ENCODE measurements around the gene CEP290. TPM values are rescaled to one million over a fixed set of nuclear protein-coding genes. Genes with fewer than 3 reads are reported as not detected.

The CEP290 gene
- total RNA-seq, 2 donors from 2014 or later = 19.1 to 34.8 TPM

DNA sequence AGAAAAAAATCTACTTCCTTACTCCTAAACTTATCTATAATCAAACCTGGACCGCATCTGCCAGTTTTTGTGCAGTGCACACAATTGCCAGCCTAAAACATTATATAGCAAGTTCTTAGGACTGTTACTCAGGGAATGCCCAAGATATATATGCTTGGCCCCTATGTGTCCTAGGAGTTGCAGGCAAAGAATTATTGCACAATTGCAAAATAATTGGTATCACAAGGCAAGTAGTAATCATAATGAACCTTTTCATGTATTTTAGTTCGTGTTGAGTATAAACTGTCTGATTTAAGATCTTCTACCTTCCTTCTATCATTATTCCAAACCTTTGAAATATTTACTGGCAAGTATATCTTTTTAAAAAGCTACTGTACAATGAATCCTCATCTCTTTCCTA, 45.7 kb upstream of the CEP290 start:
- Histone ChIP-seq H3K27me3 (ENCODE audit: control insufficient read depth, insufficient read depth, low read length, poor library complexity, severe bottlenecking) (no peaks in the 10 kb centered on the region), H3K27ac (ENCODE audit: low read depth, low read length) (no peak overlapping the region), H3K4me1 (ENCODE audit: control insufficient read depth, insufficient read depth, low read length) (no peaks in the 10 kb centered on the region), H3K9me3 (ENCODE audit: control insufficient read depth, low read length) (peaks cover 30% of the 10 kb centered on the region), H3K9ac (ENCODE audit: extremely low read depth, low read length, poor library complexity, severe bottlenecking) (no peak overlapping the region), H3K4me3 (ENCODE audit: low read length) (no peak overlapping the region), H3K36me3 (ENCODE audit: control insufficient read depth, insufficient read depth, low read length) (peaks cover 27% of the 10 kb centered on the region)
- Mint-ChIP-seq H3K4me1 (peaks cover 3% of the 10 kb centered on the region), H3K27me3 (ENCODE audit: insufficient read depth) (no peaks in the 10 kb centered on the region), H3K36me3 (ENCODE audit: low read depth) (peaks cover 46% of the 10 kb centered on the region), H3K4me3 (no peak overlapping the region), H3K9me3 (peaks cover 29% of the 10 kb centered on the region), H3K27ac (no peak overlapping the region)
- 96% methylated on average over 1 of the region's 2 CpGs; no CpG with 5 or more reads in 1 of the 2 experiments for WGBS, 2 experiments (ENCODE audit: insufficient coverage in 1 of 2, insufficient read length in 1 of 2)
- TF ChIP-seq CTCF (conservative IDR thresholded peaks at IDR 0.05) = no peak
- no peak for DNase-seq

GRCh38 chr12:88185988-88186387, 44.1 kb upstream of the CEP290 start:
- Mint-ChIP-seq H3K9me3 (peaks cover 33% of the 10 kb centered on the region), H3K4me3 (no peak overlapping the region), H3K27me3 (ENCODE audit: insufficient read depth) (no peaks in the 10 kb centered on the region), H3K4me1 (no peaks in the 10 kb centered on the region), H3K36me3 (ENCODE audit: low read depth) (peaks cover 55% of the 10 kb centered on the region), H3K27ac (no peak overlapping the region)
- H3K4me1 ChIP-seq (ENCODE audit: control insufficient read depth, insufficient read depth, low read length) = no peaks in the 10 kb centered on the region
- H3K36me3 ChIP-seq (ENCODE audit: control insufficient read depth, insufficient read depth, low read length) = peaks cover 40% of the 10 kb centered on the region
- H3K9me3 ChIP-seq (ENCODE audit: control insufficient read depth, low read length) = peaks cover 45% of the 10 kb centered on the region
- TF ChIP-seq CTCF (conservative IDR thresholded peaks at IDR 0.05) = no peak
- H3K4me3 ChIP-seq (ENCODE audit: low read length) = no peak overlapping the region
- DNase-seq = no peak
- no peak overlapping the region for H3K9ac ChIP-seq (ENCODE audit: extremely low read depth, low read length, poor library complexity, severe bottlenecking)
- no peak overlapping the region for H3K27ac ChIP-seq (ENCODE audit: low read depth, low read length)
- H3K27me3 ChIP-seq (ENCODE audit: control insufficient read depth, insufficient read depth, low read length, poor library complexity, severe bottlenecking) = no peaks in the 10 kb centered on the region

DNA sequence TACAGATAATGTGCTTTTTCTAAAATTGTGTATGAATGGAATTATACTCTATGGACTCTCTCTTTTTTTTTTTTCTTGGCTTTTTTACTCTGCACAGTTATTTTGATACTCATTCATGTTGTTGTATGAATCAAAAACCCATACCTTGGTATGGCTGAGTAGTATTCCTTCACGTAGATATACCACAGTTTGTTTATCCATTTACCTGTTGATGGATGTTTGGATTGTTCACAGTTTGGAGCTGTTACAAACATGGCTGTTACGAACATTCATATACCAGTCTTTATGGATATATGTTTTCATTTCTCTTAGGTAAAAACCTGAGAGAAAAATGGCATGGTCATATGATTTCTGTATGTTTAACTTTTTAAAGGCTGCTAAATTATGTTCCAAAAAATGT, 43.4 kb upstream of the CEP290 start:
- WGBS, 2 experiments (ENCODE audit: insufficient coverage in 1 of 2, insufficient read length in 1 of 2) = 100% methylated on average over 1 to 2 of the region's 2 CpGs
- H3K4me1 ChIP-seq (ENCODE audit: control insufficient read depth, insufficient read depth, low read length) = no peaks in the 10 kb centered on the region
- H3K9me3 ChIP-seq (ENCODE audit: control insufficient read depth, low read length) = peaks cover 51% of the 10 kb centered on the region
- peaks cover under 1% of the 10 kb centered on the region for H3K4me1 Mint-ChIP-seq
- peak overlapping the region; percentile 48 for H3K4me3 ChIP-seq (ENCODE audit: low read length)
- H3K9ac ChIP-seq (ENCODE audit: extremely low read depth, low read length, poor library complexity, severe bottlenecking) = no peak overlapping the region
- no peak overlapping the region for H3K4me3 Mint-ChIP-seq
- H3K27me3 Mint-ChIP-seq (ENCODE audit: insufficient read depth) = no peaks in the 10 kb centered on the region
- H3K9me3 Mint-ChIP-seq = peaks cover 33% of the 10 kb centered on the region
- no peaks in the 10 kb centered on the region for H3K27me3 ChIP-seq (ENCODE audit: control insufficient read depth, insufficient read depth, low read length, poor library complexity, severe bottlenecking)
- no peak overlapping the region for H3K27ac ChIP-seq (ENCODE audit: low read depth, low read length)
- DNase-seq = no peak
- H3K36me3 ChIP-seq (ENCODE audit: control insufficient read depth, insufficient read depth, low read length) = peaks cover 42% of the 10 kb centered on the region
- H3K36me3 Mint-ChIP-seq (ENCODE audit: low read depth) = peaks cover 62% of the 10 kb centered on the region
- H3K27ac Mint-ChIP-seq = no peak overlapping the region
- no peak for TF ChIP-seq CTCF (conservative IDR thresholded peaks at IDR 0.05)

Data from endodermal cell (in vitro differentiated cells).